Keratinocyte (primary cell): ENCODE data around the gene GEMIN2.

Experiments
- CTCF ChIP-seq, 3 experiments: IDR thresholded peaks in 1 of 3; conservative IDR thresholded peaks in 1 of 3; optimal IDR thresholded peaks in 1 of 3; 2 replicates in 2 of 3; 3 replicates in 1 of 3; pipeline versions ENCODE3 to v1.5.1; 2011; ENCODE audit warnings: low read length in 3 of 3, mild to moderate bottlenecking in 3 of 3, moderate library complexity in 2 of 3, control low read depth in 1 of 3, inconsistent platforms in 1 of 3; ENCODE audit not compliant: insufficient read depth in 2 of 3; ENCODE audit errors: extremely low read depth in 1 of 3
- EZH2 ChIP-seq: IDR thresholded peaks from one replicate; pipeline ENCODE4 v1.6.1; 2012; ENCODE audit warnings: inconsistent platforms, mild to moderate bottlenecking, low read length, moderate library complexity

DNA sequence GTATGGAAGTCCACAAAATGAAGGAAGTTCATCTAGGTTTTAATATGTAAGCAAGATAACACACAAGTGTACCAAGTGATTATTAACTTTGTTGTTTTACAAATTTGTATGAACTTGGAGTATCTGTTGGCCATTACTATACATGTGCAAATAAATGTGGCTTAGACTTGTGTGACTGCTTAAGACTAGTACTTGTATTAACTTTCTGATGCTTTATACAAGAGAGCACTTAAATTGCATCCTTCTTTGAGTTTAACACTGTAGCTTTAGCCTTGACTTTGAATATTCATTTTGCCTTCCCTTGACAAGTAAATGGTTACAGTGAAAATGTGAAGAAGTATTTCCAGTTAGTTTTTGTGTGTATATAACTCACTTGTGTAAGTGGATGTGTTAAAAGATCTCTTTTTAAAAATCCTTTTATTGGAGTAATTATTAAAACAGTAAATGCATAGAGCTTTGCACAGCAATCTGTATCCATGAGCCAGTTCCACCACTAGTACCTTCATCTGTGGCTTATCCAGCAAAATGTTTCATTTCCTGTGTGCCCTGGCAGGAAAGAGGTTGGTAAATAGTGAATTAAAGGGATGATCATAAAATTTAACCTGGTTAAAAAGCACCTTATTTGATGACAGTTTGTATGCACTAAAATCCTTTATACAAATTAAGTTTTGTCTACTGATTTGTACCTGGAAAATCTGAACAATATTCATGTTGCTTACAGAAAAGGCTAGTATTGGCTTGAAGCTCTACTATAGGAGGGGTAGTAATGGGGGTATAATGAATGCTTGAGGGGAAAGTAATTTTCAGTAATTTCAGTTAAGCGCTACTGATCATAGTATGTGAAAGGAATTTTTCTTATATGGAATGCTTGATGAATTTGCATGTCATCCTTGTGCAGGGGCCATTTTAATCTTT, 68.9 kb downstream of the GEMIN2 start:
- TF ChIP-seq CTCF (optimal IDR thresholded peaks at IDR 0.05 in 1 of 3, IDR thresholded peaks at IDR 0.05 in 1 of 3, conservative IDR thresholded peaks at IDR 0.05 in 1 of 3; ENCODE audit: extremely low read depth in 1 of 3, insufficient read depth in 2 of 3, low read length in 3 of 3), result no peak
- TF ChIP-seq EZH2, result no peak
